Measurements from ENCODE around the gene CNTN5. TPM values are rescaled to one million over a fixed set of nuclear protein-coding genes. Genes with fewer than 3 reads are reported as not detected.

The CNTN5 gene
- total and polyA plus RNA-seq, 2 donors (not counting 1 experiment from before 2014, with no cell fraction given) = 0.17 TPM; not detected in 1

- H2AFZ ChIP-seq (ENCODE audit: low read length) = no peak overlapping the region
- H3K4me2 ChIP-seq (ENCODE audit: extremely low read depth, insufficient read depth, low read length) = no peak overlapping the region
- no peak overlapping the region for H3K9ac ChIP-seq (ENCODE audit: insufficient read depth, low read length)
- H3K9me3 ChIP-seq (ENCODE audit: control insufficient read depth, insufficient read depth, low read depth, low read length) = no peaks in the 10 kb centered on the region
- no peaks in the 10 kb centered on the region for H3K36me3 ChIP-seq (ENCODE audit: control insufficient read depth, insufficient read depth, low read length)
- no peaks in the 10 kb centered on the region for H4K20me1 ChIP-seq (ENCODE audit: control insufficient read depth, extremely low read depth, insufficient read depth, low read length)
- H3K27me3 ChIP-seq (ENCODE audit: control insufficient read depth, insufficient read depth, low read length) = no peaks in the 10 kb centered on the region
- no peaks in the 10 kb centered on the region for H3K79me2 ChIP-seq (ENCODE audit: control insufficient read depth, insufficient read depth, low read length)
- no peaks in the 10 kb centered on the region for H3K4me1 ChIP-seq (ENCODE audit: control insufficient read depth, extremely low read depth, insufficient read depth, low read length)
- peak; percentile 1 to 2 for DNase-seq (ENCODE audit: low read depth in 2 of 2)
- H3K27ac ChIP-seq (ENCODE audit: insufficient read depth, low read length) = no peak overlapping the region
- TF ChIP-seq EZH2 (IDR thresholded peaks at IDR 0.05; ENCODE audit: low read length, missing control alignments) = no peak
- no peak for TF ChIP-seq CTCF (conservative IDR thresholded peaks at IDR 0.05 in 1 of 2, IDR thresholded peaks at IDR 0.05 in 1 of 2; ENCODE audit: low read depth in 1 of 2, low read length in 2 of 2)
- no peak overlapping the region for H3K4me3 ChIP-seq (replicated peaks in 1 of 4; ENCODE audit: control extremely low read depth in 1 of 4, insufficient read depth in 1 of 4, low read depth in 3 of 4, low read length in 4 of 4)
Measured at GRCh38 chr11:100328626-100329340, 1308.0 kb downstream of the CNTN5 start.

GRCh38 chr11:100329352-100329751 is 1308.6 kb downstream of the CNTN5 start:
- TF ChIP-seq CTCF (conservative IDR thresholded peaks at IDR 0.05 in 1 of 2, IDR thresholded peaks at IDR 0.05 in 1 of 2; ENCODE audit: low read depth in 1 of 2, low read length in 2 of 2) (no peak), EZH2 (IDR thresholded peaks at IDR 0.05; ENCODE audit: low read length, missing control alignments) (no peak)
- H3K27ac ChIP-seq (ENCODE audit: insufficient read depth, low read length) = no peak overlapping the region
- no peaks in the 10 kb centered on the region for H3K79me2 ChIP-seq (ENCODE audit: control insufficient read depth, insufficient read depth, low read length)

GRCh38 chr11:100336873-100337272 is 1316.1 kb downstream of the CNTN5 start:
- H3K4me1 ChIP-seq (ENCODE audit: control insufficient read depth, extremely low read depth, insufficient read depth, low read length) = no peaks in the 10 kb centered on the region
- no peak overlapping the region for H2AFZ ChIP-seq (ENCODE audit: low read length)
- DNase-seq (ENCODE audit: low read depth in 2 of 2) = no peak
- H3K79me2 ChIP-seq (ENCODE audit: control insufficient read depth, insufficient read depth, low read length) = no peaks in the 10 kb centered on the region
- H3K27me3 ChIP-seq (ENCODE audit: control insufficient read depth, insufficient read depth, low read length) = no peaks in the 10 kb centered on the region
- no peak for TF ChIP-seq EZH2 (IDR thresholded peaks at IDR 0.05; ENCODE audit: low read length, missing control alignments)
- no peak for TF ChIP-seq CTCF (conservative IDR thresholded peaks at IDR 0.05 in 1 of 2, IDR thresholded peaks at IDR 0.05 in 1 of 2; ENCODE audit: low read depth in 1 of 2, low read length in 2 of 2)
- H3K36me3 ChIP-seq (ENCODE audit: control insufficient read depth, insufficient read depth, low read length) = no peaks in the 10 kb centered on the region
- H3K27ac ChIP-seq (ENCODE audit: insufficient read depth, low read length) = no peak overlapping the region
- no peak overlapping the region for H3K9ac ChIP-seq (ENCODE audit: insufficient read depth, low read length)
- no peaks in the 10 kb centered on the region for H3K9me3 ChIP-seq (ENCODE audit: control insufficient read depth, insufficient read depth, low read depth, low read length)
- no peak overlapping the region for H3K4me3 ChIP-seq (replicated peaks in 1 of 4; ENCODE audit: control extremely low read depth in 1 of 4, insufficient read depth in 1 of 4, low read depth in 3 of 4, low read length in 4 of 4)
- H4K20me1 ChIP-seq (ENCODE audit: control insufficient read depth, extremely low read depth, insufficient read depth, low read length) = no peaks in the 10 kb centered on the region
- H3K4me2 ChIP-seq (ENCODE audit: extremely low read depth, insufficient read depth, low read length) = no peak overlapping the region

More at GRCh38 chr11:100329352-100329751, 1308.6 kb downstream of the CNTN5 start:
- Histone ChIP-seq H2AFZ (ENCODE audit: low read length) (no peak overlapping the region), H4K20me1 (ENCODE audit: control insufficient read depth, extremely low read depth, insufficient read depth, low read length) (no peaks in the 10 kb centered on the region), H3K27me3 (ENCODE audit: control insufficient read depth, insufficient read depth, low read length) (no peaks in the 10 kb centered on the region), H3K9ac (ENCODE audit: insufficient read depth, low read length) (no peak overlapping the region), H3K4me3 (replicated peaks in 1 of 4; ENCODE audit: control extremely low read depth in 1 of 4, insufficient read depth in 1 of 4, low read depth in 3 of 4, low read length in 4 of 4) (no peak overlapping the region), H3K4me2 (ENCODE audit: extremely low read depth, insufficient read depth, low read length) (no peak overlapping the region), H3K4me1 (ENCODE audit: control insufficient read depth, extremely low read depth, insufficient read depth, low read length) (no peaks in the 10 kb centered on the region), H3K36me3 (ENCODE audit: control insufficient read depth, insufficient read depth, low read length) (no peaks in the 10 kb centered on the region), H3K9me3 (ENCODE audit: control insufficient read depth, insufficient read depth, low read depth, low read length) (no peaks in the 10 kb centered on the region)
- DNase-seq (ENCODE audit: low read depth in 2 of 2) = no peak
